ENCODE data around the gene NENF.

NENF gene

DNA sequence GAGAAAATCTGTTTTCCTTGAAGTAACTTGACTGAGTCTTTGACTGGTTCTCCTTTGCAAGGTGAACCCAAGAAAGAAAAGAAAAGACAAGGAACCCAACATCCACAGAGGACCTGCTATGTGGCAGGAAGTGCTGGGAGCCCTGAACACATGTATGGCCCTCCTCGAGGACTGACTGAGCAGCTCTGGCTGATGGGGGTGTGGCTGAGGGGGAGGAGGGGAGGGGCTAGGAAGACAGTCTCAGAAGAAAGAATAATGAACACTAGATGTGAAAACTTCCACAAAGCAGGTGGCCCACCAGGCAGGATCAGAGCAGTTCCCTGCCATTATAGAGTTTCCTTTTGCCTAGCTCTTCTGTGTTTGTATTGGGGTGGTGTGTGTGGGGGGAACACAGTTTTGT is 26.1 kb downstream of the NENF start:
- peaks cover 0 to 12% of the 10 kb centered on the region in 2 donors for H3K27me3 Mint-ChIP-seq
- no peaks in the 10 kb centered on the region for H3K9me3 Mint-ChIP-seq
- peaks cover 3% of the 10 kb centered on the region for H3K36me3 Mint-ChIP-seq (ENCODE audit: insufficient read depth)
- H3K27ac Mint-ChIP-seq, result peak overlapping the region in 1 of 2 donors; percentile 12
- H3K4me3 Mint-ChIP-seq, result no peak overlapping the region
- DNase-seq, result no peak
- peaks cover 0 to 2% of the 10 kb centered on the region in 2 donors for H3K4me1 Mint-ChIP-seq (ENCODE audit: low read depth in 2 of 2)
- ATAC-seq (replicated peaks), result no peak

DNA sequence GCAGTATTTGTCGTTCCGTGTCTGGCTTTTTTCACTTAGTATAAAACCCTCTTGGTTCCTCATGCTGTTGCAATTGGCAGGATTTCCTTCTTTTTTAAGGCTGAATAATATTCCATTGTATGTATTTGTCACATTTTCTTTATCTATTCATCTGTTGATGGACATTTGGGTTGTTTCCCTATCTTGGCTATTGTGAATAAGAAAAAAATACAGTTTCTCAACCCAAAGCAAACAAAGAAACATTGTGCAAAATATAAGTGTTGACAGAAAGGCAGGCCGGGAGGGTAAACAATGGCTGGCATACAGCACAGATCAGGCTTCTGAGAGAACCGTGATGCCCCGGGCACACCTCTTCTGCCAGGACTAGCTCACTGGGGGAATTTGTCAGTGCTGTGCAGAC is 26.9 kb downstream of the NENF start:
- no peaks in the 10 kb centered on the region for H3K9me3 Mint-ChIP-seq
- no peak overlapping the region for H3K27ac Mint-ChIP-seq
- peaks cover 0 to 21% of the 10 kb centered on the region in 2 donors for H3K27me3 Mint-ChIP-seq
- ATAC-seq (replicated peaks) (no peak), DNase-seq (no peak)
- H3K36me3 Mint-ChIP-seq (ENCODE audit: insufficient read depth), result peaks cover 3% of the 10 kb centered on the region
- H3K4me1 Mint-ChIP-seq (ENCODE audit: low read depth in 2 of 2), result peaks cover 0 to 2% of the 10 kb centered on the region in 2 donors
- H3K4me3 Mint-ChIP-seq, result no peak overlapping the region

DNA sequence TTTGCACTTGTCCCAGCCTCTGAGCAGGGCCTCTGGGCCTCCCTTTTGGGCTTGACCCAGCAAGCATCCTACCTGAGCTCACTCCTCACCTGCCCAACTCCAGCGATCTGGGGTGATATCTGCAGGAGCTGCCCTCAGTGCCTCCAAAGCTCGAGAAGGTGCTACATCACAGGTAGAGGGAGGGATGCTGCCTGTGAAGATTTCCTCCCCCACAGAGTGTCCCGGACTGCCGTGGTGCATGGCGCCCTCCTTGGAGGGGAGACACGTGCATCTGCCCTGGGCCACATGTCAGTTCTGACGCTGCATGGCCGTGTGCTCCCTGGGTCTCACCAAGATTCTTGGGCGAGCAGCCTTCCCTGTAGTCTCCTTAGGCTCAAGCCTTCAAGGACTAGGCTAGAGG is 27.7 kb downstream of the NENF start:
- H3K4me3 Mint-ChIP-seq, result no peak overlapping the region
- no peaks in the 10 kb centered on the region for H3K9me3 Mint-ChIP-seq
- H3K27ac Mint-ChIP-seq, result peak overlapping the region in 1 of 2 donors; percentile 29
- peaks cover 3% of the 10 kb centered on the region for H3K36me3 Mint-ChIP-seq (ENCODE audit: insufficient read depth)
- H3K4me1 Mint-ChIP-seq (ENCODE audit: low read depth in 2 of 2), result peaks cover 0 to 2% of the 10 kb centered on the region in 2 donors
- DNase-seq (no peak), ATAC-seq (replicated peaks) (no peak)
- peaks cover 0 to 23% of the 10 kb centered on the region in 2 donors for H3K27me3 Mint-ChIP-seq

DNA sequence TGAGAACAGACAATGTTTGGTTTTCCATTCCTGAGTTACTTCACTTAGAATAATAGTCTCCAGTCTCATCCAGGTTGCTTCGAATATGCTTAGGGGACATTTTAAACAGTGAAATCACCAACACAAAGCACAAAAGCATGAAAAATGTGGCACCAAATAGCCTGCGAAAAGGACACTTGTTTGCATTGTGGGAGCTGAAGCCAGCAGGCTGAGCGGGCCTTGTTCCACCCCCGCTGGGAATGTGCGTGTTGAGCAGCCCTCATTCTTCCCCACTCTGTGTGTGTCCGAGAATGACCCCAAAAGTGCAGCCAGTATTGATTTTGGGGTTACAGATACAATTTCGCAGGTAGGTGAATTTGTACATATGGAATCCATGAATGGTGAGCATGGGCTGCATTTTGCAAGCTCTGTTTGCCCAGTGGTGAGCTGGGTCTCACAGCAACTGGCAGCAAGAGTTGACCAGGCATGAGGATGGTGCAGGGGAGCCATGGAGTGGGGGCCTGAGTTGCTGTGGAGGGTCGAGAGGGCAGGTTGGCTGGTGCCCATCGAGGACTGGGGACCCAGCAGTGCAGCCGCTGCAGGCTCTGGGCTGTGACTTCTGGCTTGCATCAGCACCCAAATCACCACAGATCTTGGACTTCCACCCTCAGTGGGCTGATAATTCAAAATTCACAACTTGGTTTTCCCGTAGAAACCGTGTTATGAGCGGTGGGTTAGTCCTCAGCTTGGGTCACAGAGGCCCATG is 29.4 kb downstream of the NENF start:
- H3K36me3 Mint-ChIP-seq (ENCODE audit: insufficient read depth), result peaks cover 3% of the 10 kb centered on the region
- H3K4me3 Mint-ChIP-seq, result no peak overlapping the region
- peaks cover 0 to 4% of the 10 kb centered on the region in 2 donors for H3K4me1 Mint-ChIP-seq (ENCODE audit: low read depth in 2 of 2)
- DNase-seq (no peak), ATAC-seq (replicated peaks) (no peak)
- no peaks in the 10 kb centered on the region for H3K9me3 Mint-ChIP-seq
- H3K27ac Mint-ChIP-seq, result no peak overlapping the region
- peaks cover 0 to 23% of the 10 kb centered on the region in 2 donors for H3K27me3 Mint-ChIP-seq

DNA sequence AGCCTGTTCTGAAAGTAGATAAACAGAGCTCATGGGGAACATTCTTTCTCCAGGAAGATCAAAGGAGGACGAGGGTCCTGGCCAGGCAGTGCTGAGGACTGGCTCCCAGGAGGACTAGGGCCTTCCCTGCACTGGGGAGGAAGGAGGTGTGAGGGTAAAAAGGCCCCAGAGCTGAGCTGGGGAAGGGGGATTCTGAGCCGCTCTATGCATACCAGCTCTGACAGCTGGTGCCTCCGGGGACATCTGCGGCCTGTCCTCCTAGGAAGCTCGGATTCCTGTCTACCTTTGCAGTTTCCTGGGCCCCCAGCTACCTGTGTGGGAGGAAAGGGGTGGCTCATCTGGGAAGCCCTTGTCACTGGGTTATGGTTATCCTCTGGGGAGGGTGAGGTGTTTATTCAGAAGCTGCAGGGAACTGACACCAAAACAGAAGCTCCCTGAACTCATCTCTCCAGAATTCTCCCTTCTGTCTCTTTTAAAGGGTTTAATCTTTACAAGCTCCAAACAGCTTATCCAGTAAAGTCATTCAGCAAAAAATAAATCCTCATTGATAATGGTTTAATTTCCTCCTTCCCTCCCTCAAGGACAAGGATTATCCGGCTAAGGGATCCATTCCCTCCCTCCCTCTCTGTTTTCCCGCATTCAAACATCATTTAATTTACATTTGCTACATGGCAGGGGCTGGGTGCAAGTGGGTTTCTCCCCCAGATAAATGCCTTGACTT is 31.0 kb downstream of the NENF start:
- no peaks in the 10 kb centered on the region for H3K9me3 Mint-ChIP-seq
- no peak overlapping the region for H3K27ac Mint-ChIP-seq
- peaks cover 0 to 23% of the 10 kb centered on the region in 2 donors for H3K27me3 Mint-ChIP-seq
- DNase-seq, result no peak
- H3K36me3 Mint-ChIP-seq (ENCODE audit: insufficient read depth), result peaks cover 8% of the 10 kb centered on the region
- no peak overlapping the region for H3K4me3 Mint-ChIP-seq
- H3K4me1 Mint-ChIP-seq (ENCODE audit: low read depth in 2 of 2), result peaks cover 0 to 2% of the 10 kb centered on the region in 2 donors
- ATAC-seq (replicated peaks), result no peak

DNA sequence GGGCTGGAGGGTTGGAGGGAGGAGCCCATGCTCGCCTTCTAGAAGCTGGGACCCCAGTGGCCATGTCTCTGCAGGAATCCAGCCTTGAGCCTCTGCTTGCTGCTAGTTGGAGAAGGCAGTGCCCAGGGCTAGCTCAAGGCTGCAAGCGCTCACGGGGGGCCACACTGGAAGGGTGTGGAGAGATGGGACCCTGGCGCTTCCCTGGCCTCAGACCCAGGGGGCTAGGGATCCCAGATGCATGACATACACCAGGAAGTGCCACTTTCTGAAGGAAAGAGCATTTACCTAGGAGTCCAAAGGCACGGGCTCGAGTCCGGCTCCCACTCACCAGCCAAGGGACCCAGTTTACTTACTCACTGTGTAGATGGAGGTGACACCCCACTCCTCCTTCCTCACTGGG is 32.6 kb downstream of the NENF start:
- Mint-ChIP-seq H3K4me1 (ENCODE audit: low read depth in 2 of 2) (peaks cover 0 to 2% of the 10 kb centered on the region in 2 donors), H3K27me3 (peaks cover 0 to 32% of the 10 kb centered on the region in 2 donors), H3K4me3 (no peak overlapping the region), H3K36me3 (ENCODE audit: insufficient read depth) (peaks cover 8% of the 10 kb centered on the region), H3K27ac (no peak overlapping the region), H3K9me3 (no peaks in the 10 kb centered on the region)
- no peak for DNase-seq
- no peak for ATAC-seq (replicated peaks)

DNA sequence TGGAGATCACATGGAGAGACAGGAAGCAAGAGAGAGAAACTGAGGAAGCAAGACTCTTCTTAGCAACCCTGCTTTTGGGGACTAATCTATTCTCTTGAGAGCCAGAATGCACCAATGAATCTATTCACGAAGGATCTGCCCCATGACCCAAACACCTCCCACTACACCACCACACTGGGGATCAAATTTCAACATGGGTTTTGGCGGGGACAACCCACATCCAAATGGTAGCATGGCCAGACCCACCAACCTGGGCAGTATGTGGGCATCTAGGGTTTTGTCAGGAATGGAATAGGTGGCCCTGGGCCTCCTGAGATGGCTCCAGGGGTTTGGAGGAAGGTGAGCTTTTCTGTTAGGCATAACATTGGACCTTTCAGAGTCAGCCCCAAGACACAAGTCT is 33.7 kb downstream of the NENF start:
- Mint-ChIP-seq H3K27me3 (peaks cover 0 to 34% of the 10 kb centered on the region in 2 donors), H3K4me3 (no peak overlapping the region), H3K4me1 (ENCODE audit: low read depth in 2 of 2) (peaks cover 0 to 2% of the 10 kb centered on the region in 2 donors), H3K9me3 (no peaks in the 10 kb centered on the region), H3K36me3 (ENCODE audit: insufficient read depth) (peaks cover 8% of the 10 kb centered on the region), H3K27ac (no peak overlapping the region)
- DNase-seq (no peak), ATAC-seq (replicated peaks) (no peak)

DNA sequence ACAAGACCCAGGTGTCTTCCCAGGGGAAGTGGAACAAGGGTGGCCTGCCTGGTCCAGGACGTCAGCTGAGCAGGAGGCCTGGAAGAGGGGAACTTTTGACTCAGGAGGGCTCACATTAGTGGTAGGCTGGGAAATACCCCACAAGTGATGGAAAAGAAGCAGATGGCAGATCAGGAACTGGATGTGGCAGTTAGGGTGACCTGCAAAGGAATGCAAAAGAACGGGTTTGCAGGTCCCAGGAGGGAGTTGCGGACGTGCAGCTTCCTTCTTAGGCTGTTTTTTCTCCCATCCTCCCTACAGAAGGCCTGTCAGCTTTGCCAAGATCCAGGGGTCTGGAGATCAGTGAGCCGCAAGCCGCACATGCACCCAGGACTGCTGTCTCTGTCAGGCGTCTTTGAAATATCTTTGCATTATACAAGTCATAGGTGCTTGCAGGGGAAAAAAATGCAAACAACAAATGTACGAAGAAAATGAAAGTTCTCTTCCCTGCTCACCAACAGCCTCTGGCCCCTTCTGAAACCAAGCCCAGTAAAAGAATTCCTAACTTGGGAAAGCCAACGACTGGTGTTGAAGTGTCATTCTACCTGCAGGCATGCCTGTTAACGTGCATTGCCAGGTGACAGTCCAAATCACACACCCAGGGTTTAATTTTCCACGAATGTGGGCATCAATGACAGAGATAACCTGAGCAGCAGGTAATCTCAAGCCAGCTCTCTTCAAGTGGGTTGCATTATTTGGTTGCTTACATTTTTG is 34.4 kb downstream of the NENF start:
- Mint-ChIP-seq H3K4me3 (no peak overlapping the region), H3K27ac (no peak overlapping the region), H3K4me1 (ENCODE audit: low read depth in 2 of 2) (peaks cover 0 to 2% of the 10 kb centered on the region in 2 donors), H3K9me3 (no peaks in the 10 kb centered on the region), H3K36me3 (ENCODE audit: insufficient read depth) (peaks cover 8% of the 10 kb centered on the region), H3K27me3 (peaks cover 6 to 38% of the 10 kb centered on the region in 2 donors)
- no peak for DNase-seq
- ATAC-seq (replicated peaks), result no peak

DNA sequence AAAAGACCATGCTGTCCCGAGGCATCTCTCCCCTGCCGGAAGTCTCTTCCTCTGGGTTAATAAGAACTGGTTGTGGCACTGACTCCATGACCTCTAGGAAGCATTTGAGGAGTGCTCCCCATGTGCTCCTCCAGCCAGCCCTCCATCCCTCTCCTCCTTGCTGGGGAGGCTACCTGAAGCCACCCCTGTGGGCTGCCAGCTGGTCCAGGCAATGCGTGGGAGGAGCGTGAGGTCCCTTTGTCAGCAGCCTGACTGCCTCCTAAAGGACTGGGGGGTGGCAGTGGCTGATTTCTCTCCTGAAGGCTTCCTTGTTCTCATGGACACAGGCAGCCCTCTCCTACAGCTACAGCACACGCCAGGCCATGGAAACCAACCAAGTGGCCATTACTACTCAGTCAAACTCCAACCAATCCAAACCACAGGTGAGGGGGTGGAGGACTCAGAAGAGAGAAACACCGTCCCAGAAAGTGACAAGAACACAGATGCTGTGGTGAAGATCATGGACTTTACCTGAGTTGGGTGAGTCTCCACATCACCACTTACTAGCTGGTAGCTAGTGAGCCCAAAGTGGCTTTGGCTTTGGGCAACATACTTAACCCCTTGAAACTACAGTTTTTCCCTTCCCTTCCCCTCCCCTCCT is 35.2 kb downstream of the NENF start:
- Mint-ChIP-seq H3K27me3 (peaks cover 11 to 43% of the 10 kb centered on the region in 2 donors), H3K27ac (peak overlapping the region; percentile 32 to 65), H3K36me3 (ENCODE audit: insufficient read depth) (peaks cover 8% of the 10 kb centered on the region), H3K9me3 (no peaks in the 10 kb centered on the region), H3K4me3 (no peak overlapping the region), H3K4me1 (ENCODE audit: low read depth in 2 of 2) (peaks cover 0 to 2% of the 10 kb centered on the region in 2 donors)
- ATAC-seq (replicated peaks) (no peak), DNase-seq (no peak)

DNA sequence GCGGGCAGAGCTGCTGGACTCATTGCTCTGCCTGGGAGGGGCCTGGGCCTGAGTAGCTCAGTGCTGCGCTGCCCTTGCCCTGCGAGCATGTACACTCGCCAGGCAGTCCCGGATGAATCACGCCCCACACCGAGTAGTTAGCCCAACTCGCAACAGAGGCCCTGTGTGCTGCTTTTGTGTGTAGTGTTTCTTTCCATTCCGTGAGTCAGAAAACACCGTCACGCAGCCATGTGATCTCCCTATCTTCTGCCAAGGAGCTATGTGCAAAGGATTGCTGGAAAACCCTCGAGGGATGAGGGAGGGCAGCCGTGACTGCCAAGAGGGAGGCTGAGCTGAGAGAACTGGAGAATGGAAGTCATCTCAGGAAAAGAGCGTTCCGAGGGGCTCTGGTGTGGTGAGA is 37.3 kb downstream of the NENF start:
- Mint-ChIP-seq H3K27me3 (peaks cover 11 to 28% of the 10 kb centered on the region in 2 donors), H3K36me3 (ENCODE audit: insufficient read depth) (peaks cover 8% of the 10 kb centered on the region), H3K4me3 (no peak overlapping the region), H3K4me1 (ENCODE audit: low read depth in 2 of 2) (peaks cover 0 to 2% of the 10 kb centered on the region in 2 donors), H3K9me3 (no peaks in the 10 kb centered on the region), H3K27ac (no peak overlapping the region)
- DNase-seq, result no peak
- no peak for ATAC-seq (replicated peaks)

DNA sequence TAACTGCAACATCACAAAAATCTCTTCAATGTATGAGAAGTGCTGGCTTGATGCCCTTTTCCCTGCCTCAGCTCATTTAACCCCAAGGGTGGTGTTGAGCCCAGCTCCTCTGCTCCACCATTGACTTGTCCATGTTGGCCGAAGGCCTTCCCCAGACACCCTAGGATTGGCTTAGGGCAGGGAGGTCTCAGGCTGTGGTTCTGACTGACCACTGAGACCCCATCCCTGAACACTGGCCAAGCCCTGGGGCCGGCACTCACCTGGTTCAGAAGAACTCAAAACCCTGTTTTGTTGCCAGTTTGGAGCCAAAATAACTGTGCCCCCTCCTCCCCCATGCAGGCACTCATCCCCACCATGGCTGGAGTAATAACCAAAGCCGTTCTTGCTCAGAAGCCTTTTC is 38.6 kb downstream of the NENF start:
- Mint-ChIP-seq H3K27ac (no peak overlapping the region), H3K4me1 (ENCODE audit: low read depth in 2 of 2) (peaks cover 0 to 2% of the 10 kb centered on the region in 2 donors), H3K27me3 (peaks cover 11 to 31% of the 10 kb centered on the region in 2 donors)

DNA sequence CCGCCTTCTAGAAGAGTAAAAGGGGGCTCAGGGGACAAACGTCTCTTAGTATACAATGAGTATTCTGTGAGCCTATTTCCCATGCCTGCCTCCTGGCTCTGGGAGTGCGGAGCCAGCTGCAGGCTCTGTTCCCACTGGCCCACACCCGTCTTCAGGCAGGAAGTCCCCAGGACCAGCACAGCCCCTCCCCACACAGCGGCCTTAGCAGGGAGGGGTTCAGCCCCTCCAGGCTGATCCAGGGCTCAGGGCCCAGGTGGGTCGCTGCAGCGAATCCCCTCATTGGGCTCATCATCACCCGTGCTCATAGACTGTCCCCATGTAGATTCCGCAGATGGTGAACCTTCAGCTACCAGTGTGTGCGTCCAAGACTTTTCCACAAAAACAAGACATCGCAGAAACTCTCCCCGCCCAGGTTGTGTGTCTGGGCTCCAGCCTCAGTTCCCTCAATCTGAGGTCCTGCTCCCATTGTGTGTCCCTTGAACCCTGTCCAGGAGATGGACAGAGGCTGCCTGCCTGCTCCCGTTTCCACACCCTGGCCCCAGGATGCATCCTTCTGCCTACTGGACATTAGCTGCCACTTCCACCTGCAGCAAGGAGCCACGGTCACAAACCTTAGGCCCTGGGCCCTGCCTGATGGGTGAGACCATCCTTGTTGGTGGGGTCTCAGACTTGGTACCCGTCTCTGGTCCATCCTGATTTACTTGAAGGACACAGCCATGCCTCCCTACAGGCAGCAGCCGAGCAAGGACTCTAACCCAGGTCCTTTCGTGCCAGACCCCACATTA is 39.4 kb downstream of the NENF start:
- Mint-ChIP-seq H3K9me3 (no peaks in the 10 kb centered on the region), H3K4me1 (ENCODE audit: low read depth in 2 of 2) (peaks cover 0 to 3% of the 10 kb centered on the region in 2 donors), H3K27me3 (peaks cover 14 to 39% of the 10 kb centered on the region in 2 donors), H3K27ac (no peak overlapping the region), H3K36me3 (ENCODE audit: insufficient read depth) (peaks cover 8% of the 10 kb centered on the region), H3K4me3 (no peak overlapping the region)
- ATAC-seq (replicated peaks) (no peak), DNase-seq (no peak)

More for the DNA sequence above, 38.6 kb downstream of the NENF start:
- DNase-seq (no peak), ATAC-seq (replicated peaks) (no peak)
- H3K4me3 Mint-ChIP-seq, result no peak overlapping the region
- peaks cover 8% of the 10 kb centered on the region for H3K36me3 Mint-ChIP-seq (ENCODE audit: insufficient read depth)
- H3K9me3 Mint-ChIP-seq, result no peaks in the 10 kb centered on the region

All from effector memory CD8-positive, alpha-beta T cell (primary cell).